Jurkat, Clone E6-1 (cell line): Measurements from ENCODE around the gene NRIP3.
"Not testable (repeated sequence)": the region's sequence is repeated elsewhere in the genome, so short reads cannot be mapped to it uniquely, and the experiment has no call there.

Source experiments
- DNase-seq: peaks from one replicate; pipeline ENCODE4 v3.0.0-alpha.2; 2011; ENCODE audit warnings: low read depth, low spot score
- H3K4me3 ChIP-seq: 2 replicates; pipeline ENCODE4 v1.5.1; 2011; ENCODE audit warnings: mild to moderate bottlenecking, low read length, control low read depth, moderate library complexity

NRIP3 gene

DNA sequence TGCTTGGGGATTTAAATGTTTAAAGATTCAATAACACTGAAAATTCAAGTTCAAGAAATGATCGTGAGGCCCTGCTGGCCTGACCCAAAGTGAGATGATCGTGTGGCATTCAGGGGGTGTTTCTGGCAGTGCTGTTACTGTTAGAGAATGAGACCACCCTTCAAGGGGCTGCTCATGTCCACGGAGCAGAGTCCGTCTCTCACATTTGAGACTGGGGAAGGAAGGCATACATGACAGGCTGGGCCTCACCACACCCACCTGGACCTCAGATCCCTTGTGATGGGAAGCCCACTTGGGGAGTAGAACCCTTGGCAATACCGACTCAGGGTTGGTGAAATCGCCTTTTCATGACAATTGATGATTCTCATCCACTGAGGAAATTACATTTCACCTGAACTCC is 16.1 kb upstream of the NRIP3 start:
- DNase-seq = no peak

DNA sequence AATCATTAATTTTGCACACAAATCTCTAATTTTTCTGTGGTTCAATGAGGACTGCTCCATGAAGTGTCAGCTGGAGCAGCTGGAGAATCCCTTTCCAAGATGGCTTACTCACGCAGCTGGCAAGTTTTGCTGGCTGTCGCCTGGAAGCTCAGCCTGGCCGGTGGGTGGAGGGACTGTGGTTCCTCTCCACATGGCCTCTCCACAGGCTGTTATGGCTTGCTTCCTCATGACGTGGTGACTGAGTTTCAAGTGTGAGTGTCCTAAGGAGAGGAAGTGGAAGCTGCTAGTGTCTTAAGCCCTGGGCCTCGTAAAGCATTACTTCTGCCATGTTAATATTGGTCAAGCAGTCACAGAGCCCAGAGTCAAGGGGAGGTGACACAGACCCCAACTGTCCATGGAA is 14.0 kb upstream of the NRIP3 start:
- no peak overlapping the region for H3K4me3 ChIP-seq
- DNase-seq = no peak

More for the DNA sequence above, 16.1 kb upstream of the NRIP3 start:
- no peak overlapping the region for H3K4me3 ChIP-seq

GRCh38 chr11:9016916-9017642 is 13.3 kb upstream of the NRIP3 start:
- DNase-seq = no peak

DNA sequence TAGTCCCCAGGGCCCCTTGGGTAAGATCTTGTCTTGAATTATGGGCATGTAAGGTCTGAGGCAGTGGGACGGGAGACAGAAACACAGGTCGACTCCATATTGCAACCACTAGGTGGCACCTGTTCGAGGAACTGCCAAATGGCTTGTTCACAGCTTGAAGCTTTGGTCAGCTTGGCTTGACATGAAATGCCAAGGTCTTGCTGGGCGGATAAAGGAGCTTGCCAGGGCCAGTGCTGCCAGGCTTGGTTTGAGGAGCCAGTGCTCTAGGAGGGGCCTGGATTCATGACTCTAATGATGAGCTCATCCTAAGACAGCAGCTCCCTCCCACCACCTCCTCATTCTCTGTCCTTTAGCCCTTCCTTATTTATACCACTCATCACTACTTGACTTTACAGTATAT is 11.9 kb upstream of the NRIP3 start:
- peak; percentile 72 for DNase-seq
- H3K4me3 ChIP-seq = no peak overlapping the region

More at GRCh38 chr11:9016916-9017642, 13.3 kb upstream of the NRIP3 start:
- H3K4me3 ChIP-seq = no peak overlapping the region

GRCh38 chr11:9014826-9015225 is 11.0 kb upstream of the NRIP3 start:
- DNase-seq = no peak
- H3K4me3 ChIP-seq = no peak overlapping the region

DNA sequence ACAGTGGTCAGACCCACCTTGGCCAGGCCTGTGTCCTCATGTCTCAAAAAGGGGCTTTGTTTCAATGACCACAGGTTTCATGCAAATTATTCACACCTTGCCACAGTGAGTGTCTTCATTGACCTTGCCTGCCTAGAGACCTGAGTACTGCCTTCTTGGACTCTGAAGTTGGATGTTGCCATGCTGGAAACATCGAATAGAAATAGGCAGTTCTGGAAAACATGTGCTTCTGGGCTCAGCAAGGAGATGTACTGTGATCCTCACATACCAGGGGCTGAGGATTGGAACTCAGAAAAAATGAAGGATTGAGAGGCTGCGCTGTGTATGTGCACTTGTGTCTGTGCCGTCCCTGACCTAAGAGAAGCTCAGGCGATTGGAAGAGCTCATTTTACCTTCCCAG is 9.6 kb upstream of the NRIP3 start:
- H3K4me3 ChIP-seq = no peak overlapping the region
- no peak for DNase-seq

- not testable (repeated sequence) for DNase-seq
Measured at GRCh38 chr11:9009538-9009937, 5.7 kb upstream of the NRIP3 start.

GRCh38 chr11:9008661-9009060 is 4.9 kb upstream of the NRIP3 start:
- H3K4me3 ChIP-seq = no peak overlapping the region
- DNase-seq = no peak

More at GRCh38 chr11:9009538-9009937, 5.7 kb upstream of the NRIP3 start:
- not testable (repeated sequence) for H3K4me3 ChIP-seq

DNA sequence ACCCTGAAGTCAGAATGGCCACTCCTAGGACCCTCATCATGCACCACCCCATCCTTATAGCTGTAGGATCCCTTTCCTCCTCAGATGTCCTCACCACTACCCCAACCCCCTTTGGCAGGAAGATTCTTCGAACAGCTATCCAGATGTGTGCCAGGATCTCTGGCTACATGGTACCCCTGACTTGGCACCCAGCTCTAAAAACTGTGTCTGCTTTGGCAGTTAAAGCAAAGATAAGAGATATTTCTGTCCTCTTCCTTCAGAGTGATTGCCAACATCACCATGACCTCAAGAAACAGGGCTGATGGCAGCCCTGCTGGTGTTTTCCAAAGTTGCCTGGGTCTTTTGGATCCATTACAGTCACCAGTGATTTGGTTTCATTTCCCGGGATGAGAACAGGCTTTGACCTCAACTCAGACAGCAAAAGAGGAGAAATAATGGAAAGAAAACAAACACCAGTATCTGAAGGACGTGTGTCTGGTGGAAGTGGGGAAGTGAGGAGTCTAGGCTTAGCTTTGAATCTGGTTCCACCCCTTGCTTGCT is 4.3 kb upstream of the NRIP3 start:
- DNase-seq = no peak
- H3K4me3 ChIP-seq = no peak overlapping the region

DNA sequence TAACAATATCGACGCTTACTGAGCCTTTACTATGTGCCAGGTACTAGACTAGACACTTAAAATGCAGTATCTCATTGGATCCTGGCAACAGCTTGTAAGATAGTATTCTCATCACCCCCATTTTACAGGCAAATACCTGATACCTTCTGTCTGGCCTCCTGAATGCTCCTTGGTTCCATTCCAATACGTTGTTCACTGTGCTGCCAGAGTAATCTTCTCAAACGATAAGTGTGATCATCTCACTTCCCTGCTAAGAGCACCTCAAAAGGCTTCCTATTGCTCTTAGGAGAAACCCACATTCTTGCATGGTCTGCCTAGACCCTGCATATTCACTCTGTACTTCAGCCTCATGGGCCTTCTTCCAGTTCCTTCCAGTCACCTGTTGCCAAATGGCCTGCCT is 1.3 kb upstream of the NRIP3 start:
- no peak for DNase-seq
- no peak overlapping the region for H3K4me3 ChIP-seq

GRCh38 chr11:9004183-9004926 is 554 bp upstream of the NRIP3 start:
- DNase-seq = no peak
- no peak overlapping the region for H3K4me3 ChIP-seq

DNA sequence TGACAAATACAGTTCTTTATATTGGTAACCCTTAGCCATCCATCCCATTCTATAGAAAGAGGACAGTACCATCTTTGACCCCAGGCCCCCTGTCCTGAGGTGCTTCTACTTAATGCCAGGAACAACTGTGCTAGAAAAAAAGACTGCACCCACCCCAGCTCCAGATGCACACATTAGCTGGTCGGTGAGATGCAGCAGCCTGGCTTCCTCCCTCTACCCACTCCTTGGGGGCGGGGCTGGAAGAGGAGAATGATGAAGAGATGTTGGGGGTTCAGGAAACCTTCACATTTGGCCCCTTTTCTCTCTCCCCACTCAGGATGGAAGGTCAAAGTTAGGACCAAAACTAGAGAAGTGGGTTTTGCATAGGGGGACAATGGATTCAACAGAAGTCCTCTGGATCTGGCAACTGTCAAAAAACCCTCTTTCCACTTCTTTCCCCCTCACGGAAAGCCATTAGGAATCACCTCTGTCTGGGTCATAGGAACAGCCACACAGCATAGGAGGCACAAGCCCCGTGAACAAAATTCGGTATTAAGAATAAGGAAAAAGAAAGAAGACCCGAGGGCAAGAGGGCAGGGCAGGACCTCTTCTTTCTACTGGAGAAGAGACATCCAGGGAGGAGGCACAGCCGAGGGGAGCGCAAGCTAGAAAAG is 755 bp downstream of the NRIP3 start:
- no peak for DNase-seq
- H3K4me3 ChIP-seq = peak overlapping the region; percentile 46

DNA sequence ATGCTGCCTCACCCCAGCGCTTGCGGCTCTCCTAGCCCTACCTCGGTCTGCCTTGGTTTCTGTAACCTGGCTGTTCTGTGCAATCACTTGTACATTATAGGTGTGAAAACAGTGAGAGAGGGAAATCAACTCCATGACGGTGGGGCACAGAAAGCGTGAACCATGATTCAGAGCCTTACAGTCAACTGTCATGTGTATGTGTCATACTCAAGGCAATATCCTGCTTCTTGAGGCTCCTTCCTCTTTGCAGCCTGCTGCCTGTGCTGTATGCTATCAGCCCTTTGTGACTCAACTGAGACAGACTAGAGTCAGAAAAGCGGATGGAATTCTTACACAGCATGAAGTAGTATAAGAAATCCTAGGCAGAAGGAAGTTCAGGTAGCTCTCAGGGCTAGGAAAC is 2.1 kb downstream of the NRIP3 start:
- no peak for DNase-seq
- no peak overlapping the region for H3K4me3 ChIP-seq

DNA sequence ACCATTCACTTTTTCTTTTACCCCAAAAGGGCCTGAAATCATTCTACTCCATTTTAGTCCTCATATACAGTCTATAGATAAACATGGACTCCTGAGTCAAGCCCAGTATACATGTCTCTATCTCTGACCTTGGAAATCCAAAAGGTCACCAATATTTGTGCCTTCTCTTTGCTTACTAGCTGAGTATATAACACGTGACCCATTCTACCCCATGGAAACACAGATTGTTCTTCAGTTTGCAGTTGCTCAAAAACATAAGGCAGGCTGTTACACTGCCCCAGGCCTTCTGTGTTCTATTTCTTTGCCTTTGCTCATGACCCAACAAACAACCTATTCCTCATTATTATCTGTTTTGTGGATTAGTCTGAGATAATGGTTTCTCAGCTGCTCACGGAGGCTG is 5.8 kb downstream of the NRIP3 start:
- DNase-seq = no peak
- H3K4me3 ChIP-seq = no peak overlapping the region

DNA sequence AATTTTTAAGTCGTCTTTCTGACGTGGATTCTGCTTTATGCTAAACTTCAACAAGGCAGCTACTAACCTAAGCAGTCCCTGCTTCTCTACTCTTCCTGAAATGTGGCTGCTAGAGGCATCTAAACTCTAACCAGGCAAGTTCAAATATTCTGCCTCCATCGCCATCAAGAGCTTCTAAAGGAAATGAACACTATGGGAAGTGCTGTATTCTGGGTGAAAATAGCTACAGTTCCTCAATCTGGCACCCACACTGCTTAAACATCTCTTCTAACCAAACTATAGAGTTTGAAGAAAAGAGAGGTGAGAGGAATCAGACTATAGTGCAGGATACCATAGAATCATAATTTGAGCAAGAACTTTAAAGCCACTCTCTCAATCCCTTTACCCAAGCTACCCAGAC is 6.3 kb downstream of the NRIP3 start:
- no peak for DNase-seq
- no peak overlapping the region for H3K4me3 ChIP-seq

GRCh38 chr11:8989453-8989852 is 14.3 kb downstream of the NRIP3 start:
- no peak for DNase-seq
- no peak overlapping the region for H3K4me3 ChIP-seq

GRCh38 chr11:8988329-8989234 is 15.2 kb downstream of the NRIP3 start:
- H3K4me3 ChIP-seq = no peak overlapping the region
- no peak for DNase-seq

DNA sequence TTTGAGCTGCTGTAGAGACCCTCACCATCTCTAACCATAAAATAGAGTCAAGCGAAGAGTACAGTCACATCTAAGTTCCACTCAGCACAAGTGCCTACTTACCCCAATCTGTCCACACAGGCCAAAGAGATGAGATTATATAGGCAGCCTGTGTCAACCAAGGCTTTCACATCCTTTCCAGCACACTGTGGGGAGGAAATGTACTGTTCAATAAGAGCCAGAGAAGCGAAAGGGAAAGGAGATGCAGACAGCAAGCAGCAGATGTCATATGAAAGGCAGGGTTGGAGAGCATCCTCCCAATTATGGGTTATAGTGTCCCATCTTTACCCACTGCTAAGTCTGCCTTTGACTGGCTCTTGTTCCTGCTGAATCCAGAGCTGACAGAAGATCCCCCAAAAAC is 16.4 kb downstream of the NRIP3 start:
- H3K4me3 ChIP-seq = no peak overlapping the region
- DNase-seq = no peak

DNA sequence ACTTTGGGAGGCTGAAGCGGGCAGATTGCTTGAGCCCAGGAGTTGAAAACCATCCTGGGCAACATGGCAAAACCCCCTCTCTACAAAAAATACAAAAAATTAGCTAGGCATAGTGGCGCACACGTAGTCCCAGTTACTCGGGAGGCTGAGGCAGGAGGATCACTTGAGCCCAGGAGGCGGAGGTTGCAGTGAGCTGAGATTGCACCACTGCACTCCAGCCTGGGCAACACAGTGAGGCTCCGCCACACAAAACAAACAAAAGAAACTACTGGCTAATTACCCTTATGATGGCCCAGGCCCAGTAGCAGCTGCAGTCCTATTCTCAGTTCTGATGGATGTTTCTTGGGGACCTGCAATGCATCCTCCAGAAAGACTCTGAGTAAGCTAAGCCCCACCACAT is 17.0 kb downstream of the NRIP3 start:
- not testable (repeated sequence) for H3K4me3 ChIP-seq, DNase-seq
